ENCODE measurements around the gene CAMK1D. TPM values are rescaled to one million over a fixed set of nuclear protein-coding genes. Genes with fewer than 3 reads are reported as not detected.

Gene CAMK1D
- total RNA-seq (2022; extraction: Qiagen RNA extraction; ENCODE audit: low read depth), result 6.7 to 9.1 TPM (median 8.8 TPM) in 5 replicates

DNA sequence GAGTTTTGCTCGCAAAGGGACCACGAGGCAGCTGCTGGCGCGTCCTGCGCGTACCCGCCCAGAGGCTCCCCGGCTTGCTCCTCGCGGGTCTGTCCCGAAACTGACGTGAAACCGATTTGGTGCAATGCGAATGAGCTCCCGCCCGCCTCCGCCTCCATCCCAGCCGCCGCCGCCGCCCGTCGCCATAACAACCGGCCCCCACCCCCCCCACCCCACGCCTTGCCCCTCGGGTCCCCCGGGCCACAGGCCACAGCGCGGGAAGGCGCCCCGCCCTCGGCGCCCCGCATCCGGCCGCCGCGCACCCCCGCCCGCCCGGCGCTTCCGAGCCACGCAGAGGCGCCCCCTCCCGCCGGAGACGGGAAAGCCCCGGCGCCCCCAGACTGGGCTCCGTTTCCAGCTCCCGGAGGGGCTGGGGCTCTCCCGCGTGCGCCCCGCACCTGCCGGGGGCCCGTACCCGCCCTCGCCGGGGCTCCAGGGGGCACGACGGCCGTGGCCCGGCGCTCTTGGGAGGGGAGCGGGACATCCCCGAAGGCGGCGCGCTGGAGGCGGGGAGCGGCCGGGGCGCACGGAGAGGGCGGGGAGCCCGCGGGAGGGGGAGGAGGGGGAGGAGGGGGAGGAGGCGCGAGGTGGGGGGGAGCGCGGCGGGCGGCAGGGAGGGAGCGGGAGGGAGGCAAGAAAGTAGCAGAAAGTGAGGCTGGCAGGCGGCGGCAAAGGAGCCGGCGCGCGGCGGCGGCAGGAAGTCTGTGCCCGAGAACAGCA is at the start of gene CAMK1D:
TSS of gene CAMK1D (plus strand) at position 678 of the 759 bp plus-strand sequence.

Other genes with a start within 250 kb of the CAMK1D start
- 12.6 to 14.6 TPM (median 13.3 TPM) in 5 replicates for gene SEC61A2, start 219.9 kb upstream of the CAMK1D start, total RNA-seq (2022; extraction: Qiagen RNA extraction; ENCODE audit: low read depth)
- gene NUDT5, start 153.7 kb upstream of the CAMK1D start, total RNA-seq (2022; extraction: Qiagen RNA extraction; ENCODE audit: low read depth), result 133 to 147 TPM (median 144 TPM) in 5 replicates
- gene CDC123, start 153.4 kb upstream of the CAMK1D start, total RNA-seq (2022; extraction: Qiagen RNA extraction; ENCODE audit: low read depth), result 131 to 178 TPM (median 136 TPM) in 5 replicates